B cell (primary cell): ENCODE data around the gene RWDD4. TPM values are rescaled to one million over a fixed set of nuclear protein-coding genes. Genes with fewer than 3 reads are reported as not detected.
A peak's percentile ranks its signal among the peaks of the same experiment; 100 is the strongest.

Experiments used
- ATAC-seq: fragments of 200-7000 bp; cut with Tn5 transposase; one replicate; pipeline ENCODE4 v1.10.0; 2021; ENCODE audit warnings: low read depth, mild to moderate bottlenecking, moderate number of reproducible peaks, moderate library complexity
- CTCF ChIA-PET: fragments of 350-600 bp; sonication (Branson Sonifier 250); formaldehyde crosslinking; loops from one replicate; lab custom pipeline; 2021; ENCODE audit warnings: antibody characterized with exemption, inconsistent platforms; lab: Charles Lee
- POLR2A ChIA-PET: fragments of 350-600 bp; sonication (Branson Sonifier 250); formaldehyde crosslinking; loops from one replicate; lab custom pipeline; 2021; ENCODE audit warnings: antibody characterized with exemption; lab: Charles Lee
- DNase-seq: peaks from one replicate; pipeline ENCODE4 v3.0.0; 2013
- H2AFZ ChIP-seq: 2 replicates; pipeline ENCODE4 v1.6.1; 2012; ENCODE audit warnings: mild to moderate bottlenecking, low read depth, low read length; ENCODE audit not compliant: insufficient read depth, poor library complexity, severe bottlenecking
- H3K27ac ChIP-seq, 2 donors: 1 replicate in 1 of 2; 2 replicates in 1 of 2; pipeline ENCODE4 v1.5.1; 2012 to 2013; ENCODE audit warnings: low read length in 2 of 2, mild to moderate bottlenecking in 2 of 2, moderate library complexity in 1 of 2
- H3K27me3 ChIP-seq, 4 experiments: fragments of 200-600 bp in 1 of 4; sonication (generic) in 1 of 4; replicated peaks in 1 of 4; 1 replicate in 2 of 4; 2 replicates in 2 of 4; pipeline versions ENCODE4 v1.6.1 to v1.7.0; 2013 to 2016; ENCODE audit warnings: low read length in 3 of 4, mild to moderate bottlenecking in 2 of 4, mixed read lengths in 1 of 4, moderate library complexity in 1 of 4; ENCODE audit not compliant: insufficient read depth in 4 of 4, control insufficient read depth in 3 of 4; ENCODE audit errors: control extremely low read depth in 1 of 4
- H3K36me3 ChIP-seq, 2 experiments: replicated peaks in 1 of 2; 1 replicate in 1 of 2; 2 replicates in 1 of 2; pipeline versions ENCODE4 v1.6.1 to v1.7.1; 2013; ENCODE audit warnings: low read length in 1 of 2; ENCODE audit not compliant: insufficient read depth in 2 of 2, control insufficient read depth in 1 of 2; ENCODE audit errors: control extremely low read depth in 1 of 2, extremely low read depth in 1 of 2
- H3K4me1 ChIP-seq, 2 donors: fragments of 200-600 bp in 1 of 2; sonication (generic) in 1 of 2; 1 replicate in 1 of 2; 2 replicates in 1 of 2; pipeline versions ENCODE4 v1.5.1 to v1.6.1; 2013 to 2017; ENCODE audit warnings: low read length in 2 of 2; ENCODE audit not compliant: control insufficient read depth in 2 of 2, insufficient read depth in 2 of 2
- H3K4me2 ChIP-seq: replicated peaks from 2 replicates; pipeline ENCODE3; 2012; ENCODE audit warnings: mild to moderate bottlenecking, low read depth, low read length; ENCODE audit not compliant: poor library complexity, severe bottlenecking
- H3K4me3 ChIP-seq, 5 experiments: fragments of 200-600 bp in 1 of 5; sonication (generic) in 1 of 5; 1 replicate in 3 of 5; 2 replicates in 2 of 5; pipeline versions ENCODE4 v1.5.1 to v1.7.0; 2011 to 2016; ENCODE audit warnings: low read length in 4 of 5, mild to moderate bottlenecking in 4 of 5, low read depth in 2 of 5, control low read depth in 1 of 5, moderate library complexity in 1 of 5; ENCODE audit not compliant: insufficient read depth in 1 of 5; ENCODE audit errors: control extremely low read depth in 1 of 5, extremely low read depth in 1 of 5
- H3K79me2 ChIP-seq: fragments of 200-600 bp; sonication (generic); one replicate; pipeline ENCODE4 v1.6.0; 2016; ENCODE audit warnings: low read length; ENCODE audit not compliant: control insufficient read depth, insufficient read depth
- H3K9ac ChIP-seq: fragments of 200-600 bp; sonication (generic); 2 replicates; pipeline ENCODE4 v1.6.1; 2017; ENCODE audit warnings: mild to moderate bottlenecking, low read length, moderate library complexity
- H3K9me3 ChIP-seq, 3 donors: one replicate each; pipeline versions ENCODE4 v1.6.1 to v1.7.1; 2013; ENCODE audit warnings: low read length in 2 of 3; ENCODE audit not compliant: control insufficient read depth in 2 of 3, insufficient read depth in 1 of 3; ENCODE audit errors: control extremely low read depth in 1 of 3
- H4K20me1 ChIP-seq: 2 replicates; pipeline ENCODE4 v1.6.0; 2012; ENCODE audit warnings: mild to moderate bottlenecking, low read length; ENCODE audit not compliant: insufficient read depth, control insufficient read depth, poor library complexity, severe bottlenecking
- H3K27ac Mint-ChIP-seq: one replicate; pipeline ENCODE4 v1.8.0; 2021; ENCODE audit warnings: mixed read lengths
- H3K27me3 Mint-ChIP-seq: one replicate; pipeline ENCODE4 v1.8.0; 2021; ENCODE audit warnings: mixed read lengths
- H3K4me1 Mint-ChIP-seq: one replicate; pipeline ENCODE4 v1.8.0; 2021; ENCODE audit warnings: mixed read lengths
- H3K4me3 Mint-ChIP-seq: one replicate; pipeline ENCODE4 v1.8.0; 2021; ENCODE audit warnings: mixed read lengths
- H3K9me3 Mint-ChIP-seq: one replicate; pipeline ENCODE4 v1.8.0; 2022; ENCODE audit warnings: mixed read lengths; ENCODE audit not compliant: insufficient read depth
- CTCF ChIP-seq: fragments of 200-600 bp; IDR thresholded peaks from one replicate; pipeline ENCODE4 v1.8.0; 2022; ENCODE audit warnings: antibody characterized with exemption, mild to moderate bottlenecking
- EZH2 ChIP-seq: IDR thresholded peaks from 2 replicates; pipeline ENCODE4 v1.6.1; 2012; ENCODE audit warnings: borderline replicate concordance, low read depth, mild to moderate bottlenecking, moderate library complexity, low read length; ENCODE audit not compliant: insufficient read depth, poor library complexity, severe bottlenecking
- WGBS: methylation state at CpG from one replicate; pipeline ENCODE4 v1.1.5; 2013; ENCODE audit warnings: missing lambda C conversion rate; ENCODE audit not compliant: insufficient coverage; 5-methylcytosine and 5-hydroxymethylcytosine counted together
- intact Hi-C: fragments of 100-400 bp; cut with micrococcal nuclease; formaldehyde crosslinking; loops from one replicate; pipeline ENCODE4 v1.10.0; 2022
- polyA minus RNA-seq: library from RNA; depleted of rRNA, polyadenylated mRNA; stranded (reverse); fragments of >200 nt; gene quantifications from 2 replicates; pipeline ENCODE4 v1.2.3, GENCODE V29; 2012
- polyA plus RNA-seq: library from polyadenylated mRNA; depleted of rRNA; stranded (reverse); fragments of >200 nt; gene quantifications from 2 replicates; pipeline ENCODE4 v1.2.3, GENCODE V29; 2012
- total RNA-seq, 2 donors: library from RNA; stranded (reverse); fragments of 120-200 nt in 1 of 2; gene quantifications; 1 replicate in 1 of 2; 2 replicates in 1 of 2; pipeline versions ENCODE4 v1.2.3 to v1.2.4, GENCODE V29; 2013 to 2022

RWDD4 gene
- 15.7 and 16.3 TPM in 2 replicates for total RNA-seq
- 16.4 TPM for total RNA-seq (2013)
- polyA plus RNA-seq = 3.0 and 4.0 TPM in 2 replicates
- 3.9 and 7.6 TPM in 2 replicates for polyA minus RNA-seq

DNA sequence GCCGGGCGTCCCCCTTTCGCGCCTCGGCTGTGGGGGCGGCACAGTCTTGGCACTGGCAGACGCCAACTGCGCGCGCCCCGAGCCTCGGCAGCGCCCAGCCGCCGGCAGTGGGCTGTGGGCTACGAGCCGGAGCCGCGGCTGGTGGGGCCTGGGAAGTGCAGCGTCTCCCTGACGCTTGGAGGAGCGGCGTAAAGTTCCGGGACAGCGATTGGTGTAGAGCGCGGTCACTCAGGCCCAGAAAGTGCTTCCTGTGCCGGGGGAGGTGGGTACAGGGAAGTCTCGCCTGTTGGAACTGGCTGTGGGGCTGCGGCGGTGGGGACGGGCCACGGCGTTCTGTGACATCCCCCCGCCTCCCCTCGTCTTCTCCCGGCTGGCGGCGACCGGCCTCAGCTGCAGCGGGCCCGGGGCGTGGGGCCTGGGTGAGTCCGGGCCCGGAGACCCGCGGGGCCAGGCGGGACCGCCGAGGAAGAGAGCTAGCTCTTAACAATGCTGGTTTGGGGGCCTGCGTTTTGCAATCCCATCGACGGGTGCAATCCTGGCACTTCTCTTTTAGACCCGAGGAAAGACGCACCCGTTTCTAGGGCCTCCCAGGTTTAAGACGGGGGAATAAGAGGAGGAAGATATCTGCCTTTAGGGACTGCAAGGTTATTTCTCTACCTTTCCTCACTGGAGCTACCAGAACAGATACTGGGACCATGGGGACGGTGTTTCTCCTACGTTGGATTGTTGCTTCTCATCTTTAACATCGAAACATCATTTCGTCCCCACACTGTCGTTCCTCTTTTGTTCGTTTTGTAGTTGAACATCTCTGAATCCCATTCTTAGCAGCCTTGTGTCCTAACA is at the start of gene RWDD4, which contains the start of gene TRAPPC11:
TSS of gene RWDD4 (minus strand) at position 157 of the 843 bp plus-strand sequence. CDS start 233 bp downstream, outside the sequence.
TSS of gene TRAPPC11 (plus strand) at position 265 of the 843 bp plus-strand sequence. CDS start 4,575 bp downstream, outside the sequence.
- intact Hi-C loops = loop anchor here (1.0 to 5.0 kb wide), 6 partner anchors 155 to 1484 kb away; partner anchors contain the start of genes CDKN2AIP, DCTD and SLC25A4
- Histone ChIP-seq H3K4me1 (peaks cover 17 to 24% of the 10 kb centered on the region in 2 donors), H3K27ac (peak within 1 kb of the TSS; percentile 70 to 90), H4K20me1 (peaks cover 5% of the 10 kb centered on the region), H3K27me3 (no peaks in the 10 kb centered on the region), H3K4me3 (peak within 1 kb of the TSS; percentile 62 to 91 (median 87)), H3K36me3 (peaks cover 4 to 9% of the 10 kb centered on the region in 2 experiments), H2AFZ (peak within 1 kb of the TSS; percentile 92), H3K9ac (peak within 1 kb of the TSS; percentile 76), H3K79me2 (peaks cover 59% of the 10 kb centered on the region), H3K9me3 (no peaks in the 10 kb centered on the region), H3K4me2 (peak within 1 kb of the TSS; percentile 81)
- no peaks in the 10 kb centered on the region for H3K27me3 Mint-ChIP-seq
- peak within 1 kb of the TSS; percentile 93 for H3K27ac Mint-ChIP-seq
- DNase-seq = peak; percentile 97
- peak within 1 kb of the TSS; percentile 93 for H3K4me3 Mint-ChIP-seq
- peak; percentile 98 for ATAC-seq
- POLR2A ChIA-PET = interaction anchor here (0.6 to 1.2 kb wide), 3 partner anchors 150 to 1767 kb away, joined by 3 to 8 read pairs (median 3); partner anchors contain the start of gene ING2
- H3K4me1 Mint-ChIP-seq = peaks cover 26% of the 10 kb centered on the region
- H3K9me3 Mint-ChIP-seq = no peaks in the 10 kb centered on the region
- CTCF ChIA-PET = no interaction called here
- under 1% methylated on average over 50 of the region's 63 CpGs for WGBS
- TF ChIP-seq EZH2 (no peak), CTCF (no peak)
